Measurements from ENCODE around the gene UBE2J2. TPM values are rescaled to one million over a fixed set of nuclear protein-coding genes. Genes with fewer than 3 reads are reported as not detected.

Gene UBE2J2
- total RNA-seq, 1 donor from 2014 or later = 89.9 TPM

GRCh38 chr1:1303736-1304135 is 30.1 kb upstream of the UBE2J2 start:
- Mint-ChIP-seq H3K27me3 (no peaks in the 10 kb centered on the region), H3K9me3 (no peaks in the 10 kb centered on the region), H3K36me3 (ENCODE audit: low read depth) (no peaks in the 10 kb centered on the region), H3K27ac (no peak overlapping the region), H3K4me1 (peaks cover 31% of the 10 kb centered on the region), H3K4me3 (no peak overlapping the region)
- DNase-seq (no peak), ATAC-seq (ENCODE audit: low read depth) (no peak)
- intact Hi-C loops (cut with micrococcal nuclease) = loop anchor here (10.0 kb wide), 1 partner anchor 591 kb away; the partner anchor contains the start of gene GNB1
- no peak for TF ChIP-seq CTCF (IDR thresholded peaks at IDR 0.05)
- POLR2A ChIA-PET = no interaction called here
- CTCF ChIA-PET = interaction anchor here (1.2 kb wide), 1 partner anchor 12 kb away, joined by 3 read pairs; no protein-coding TSS in a partner anchor

- Mint-ChIP-seq H3K27ac (no peak overlapping the region), H3K4me3 (no peak overlapping the region), H3K9me3 (no peaks in the 10 kb centered on the region), H3K36me3 (ENCODE audit: low read depth) (no peaks in the 10 kb centered on the region), H3K27me3 (no peaks in the 10 kb centered on the region), H3K4me1 (peaks cover 31% of the 10 kb centered on the region)
- ATAC-seq (ENCODE audit: low read depth) = no peak
- ChIA-PET CTCF (interaction anchor here (1.2 kb wide), 1 partner anchor 11 kb away, joined by 3 read pairs; no protein-coding TSS in a partner anchor), POLR2A (interaction anchor here (0.6 kb wide), 2 partner anchors 48 to 63 kb away, joined by 3 to 4 read pairs; no protein-coding TSS in a partner anchor)
- intact Hi-C loops (cut with micrococcal nuclease) = loop anchor here (10.0 kb wide), 1 partner anchor 592 kb away; the partner anchor contains the start of gene GNB1
- DNase-seq = no peak
- TF ChIP-seq CTCF (IDR thresholded peaks at IDR 0.05) = no peak
Observed at GRCh38 chr1:1302951-1303509, 29.4 kb upstream of the UBE2J2 start.

GRCh38 chr1:1302006-1302430 is 28.4 kb upstream of the UBE2J2 start:
- ChIA-PET POLR2A (no interaction called here), CTCF (no interaction called here)
- Mint-ChIP-seq H3K27ac (no peak overlapping the region), H3K36me3 (ENCODE audit: low read depth) (no peaks in the 10 kb centered on the region), H3K9me3 (no peaks in the 10 kb centered on the region), H3K4me3 (no peak overlapping the region), H3K4me1 (peaks cover 28% of the 10 kb centered on the region), H3K27me3 (no peaks in the 10 kb centered on the region)
- no peak for ATAC-seq (ENCODE audit: low read depth)
- no peak for DNase-seq
- no peak for TF ChIP-seq CTCF (IDR thresholded peaks at IDR 0.05)
- intact Hi-C loops (cut with micrococcal nuclease) = loop anchor here (10.0 kb wide), 1 partner anchor 593 kb away; the partner anchor contains the start of gene GNB1

- H3K9me3 Mint-ChIP-seq = no peaks in the 10 kb centered on the region
- no peaks in the 10 kb centered on the region for H3K36me3 Mint-ChIP-seq (ENCODE audit: low read depth)
- no peak overlapping the region for H3K27ac Mint-ChIP-seq
- no peak for DNase-seq
- CTCF ChIA-PET = interaction anchor here (1.0 kb wide), 1 partner anchor 267 kb away, joined by 3 read pairs; no protein-coding TSS in a partner anchor
- no peak for TF ChIP-seq CTCF (IDR thresholded peaks at IDR 0.05)
- no peak overlapping the region for H3K4me3 Mint-ChIP-seq
- no peaks in the 10 kb centered on the region for H3K27me3 Mint-ChIP-seq
- POLR2A ChIA-PET = no interaction called here
- ATAC-seq (ENCODE audit: low read depth) = no peak
- intact Hi-C loops (cut with micrococcal nuclease) = loop anchor here (10.0 kb wide), 1 partner anchor 594 kb away; the partner anchor contains the start of gene GNB1
- peaks cover 11% of the 10 kb centered on the region for H3K4me1 Mint-ChIP-seq
Observed at GRCh38 chr1:1300352-1300739, 26.7 kb upstream of the UBE2J2 start.

- POLR2A ChIA-PET = no interaction called here
- no peak for TF ChIP-seq CTCF (IDR thresholded peaks at IDR 0.05)
- CTCF ChIA-PET = interaction anchor here (1.0 kb wide), 1 partner anchor 266 kb away, joined by 3 read pairs; no protein-coding TSS in a partner anchor
- Mint-ChIP-seq H3K27me3 (no peaks in the 10 kb centered on the region), H3K27ac (no peak overlapping the region), H3K4me3 (no peak overlapping the region), H3K9me3 (no peaks in the 10 kb centered on the region), H3K36me3 (ENCODE audit: low read depth) (no peaks in the 10 kb centered on the region), H3K4me1 (peaks cover 7% of the 10 kb centered on the region)
- peak; percentile 54 for ATAC-seq (ENCODE audit: low read depth)
- intact Hi-C loops (cut with micrococcal nuclease) = loop anchor here (10.0 kb wide), 1 partner anchor 595 kb away; the partner anchor contains the start of gene GNB1
- DNase-seq = no peak
Observed at GRCh38 chr1:1299686-1300351, 26.2 kb upstream of the UBE2J2 start.

Measured in activated B cell treated with CpG ODN at 0.5 μM for 24 hours (primary cell).